Stimulated activated CD8-positive, alpha-beta memory T cell treated with anti-CD3 and anti-CD28 coated beads, Interleukin-7, amount 100 ng/mL, for 48 hours (primary cell): Measurements from ENCODE around the gene MLKL.
"Not testable (repeated sequence)": the region's sequence is repeated elsewhere in the genome, so short reads cannot be mapped to it uniquely, and the experiment has no call there.

Source experiments
- DNase-seq, 2 donors: peaks; one replicate each; pipeline ENCODE4 v3.0.0-alpha.2; 2020; ENCODE audit warnings: low read depth in 1 of 2; ENCODE audit errors: extremely low read depth in 1 of 2

MLKL gene

GRCh38 chr16:74732707-74733350 lies 32.2 kb upstream of the MLKL start:
- DNase-seq, result no peak

GRCh38 chr16:74731853-74732477 lies 31.3 kb upstream of the MLKL start:
- no peak for DNase-seq

GRCh38 chr16:74729783-74730683 lies 29.4 kb upstream of the MLKL start:
- DNase-seq, result no peak

- DNase-seq, result no peak
Observed at GRCh38 chr16:74727903-74728302, 27.2 kb upstream of the MLKL start.

GRCh38 chr16:74726716-74727115 lies 26.1 kb upstream of the MLKL start:
- DNase-seq, result peak; percentile 5 to 14

GRCh38 chr16:74725651-74726455 lies 25.2 kb upstream of the MLKL start:
- no peak for DNase-seq

GRCh38 chr16:74724820-74725549 lies 24.3 kb upstream of the MLKL start:
- DNase-seq, result no peak

GRCh38 chr16:74723256-74723655 lies 22.6 kb upstream of the MLKL start:
- DNase-seq, result no peak

- DNase-seq, result not testable (repeated sequence)
Observed at GRCh38 chr16:74722156-74722555, 21.5 kb upstream of the MLKL start.

GRCh38 chr16:74721716-74722115 lies 21.1 kb upstream of the MLKL start:
- no peak for DNase-seq

GRCh38 chr16:74720579-74720978 lies 19.9 kb upstream of the MLKL start:
- DNase-seq, result no peak

- DNase-seq, result no peak
Observed at GRCh38 chr16:74718741-74719610, 18.3 kb upstream of the MLKL start.

GRCh38 chr16:74718140-74718539 lies 17.5 kb upstream of the MLKL start:
- no peak for DNase-seq

GRCh38 chr16:74717367-74717766 lies 16.7 kb upstream of the MLKL start:
- no peak for DNase-seq

GRCh38 chr16:74716355-74716754 lies 15.7 kb upstream of the MLKL start:
- no peak for DNase-seq

GRCh38 chr16:74713876-74714275 lies 13.2 kb upstream of the MLKL start:
- no peak for DNase-seq

GRCh38 chr16:74713325-74713724 lies 12.7 kb upstream of the MLKL start:
- DNase-seq, result no peak

- no peak for DNase-seq
Observed at GRCh38 chr16:74711938-74712337, 11.3 kb upstream of the MLKL start.

GRCh38 chr16:74710401-74710800 lies 9.7 kb upstream of the MLKL start:
- DNase-seq, result no peak
